GM12878 (cell line): ENCODE measurements around the gene SEMA3D. TPM values are rescaled to one million over a fixed set of nuclear protein-coding genes. Genes with fewer than 3 reads are reported as not detected.

ENCODE experiments used
- ATAC-seq: fragments of 200-7000 bp; cut with Tn5 transposase; 3 replicates; pipeline ENCODE4 v1.9.1; 2020; ENCODE audit warnings: mild to moderate bottlenecking, moderate library complexity
- BruUV-seq: library from RNA; stranded (reverse); fragments of 400-500 nt; replicated peaks from 2 replicates; lab custom pipeline; 2021; lab: Mats Ljungman, UMichigan
- CTCF ChIA-PET: fragments of 300-600 bp; sonication (Branson Sonifier 250); formaldehyde crosslinking; extraction: SDS; loops from one replicate; lab custom pipeline; 2021; ENCODE audit warnings: inconsistent platforms; lab: Yijun Ruan, JAX
- POLR2A ChIA-PET: fragments of 350-600 bp; formaldehyde crosslinking; extraction: SDS; loops from one replicate; lab custom pipeline; 2021; ENCODE audit warnings: inconsistent platforms; lab: Charles Lee
- RAD21 ChIA-PET: fragments of 300-600 bp; sonication (Branson Sonifier 250); formaldehyde crosslinking; loops from one replicate; lab custom pipeline; 2023; ENCODE audit warnings: antibody characterized with exemption; ENCODE audit not compliant: unreplicated experiment; lab: Charles Lee
- SMC1A ChIA-PET: fragments of 300-600 bp; sonication (Branson Sonifier 250); formaldehyde crosslinking; loops from one replicate; lab custom pipeline; 2023; ENCODE audit not compliant: unreplicated experiment, uncharacterized antibody; lab: Charles Lee
- DNase-seq: peaks from one replicate; pipeline ENCODE4 v3.0.0-alpha.2; 2011; ENCODE audit warnings: low read depth, low spot score
- FAIRE-seq: peaks from 3 replicates; lab custom pipeline; 2011; peaks lifted over from hg19 to GRCh38; lab: Jason Lieb, UNC
- H2AFZ ChIP-seq: 2 replicates; pipeline ENCODE4 v1.6.0; 2011; ENCODE audit warnings: low read depth, low read length, control low read depth; ENCODE audit not compliant: control insufficient read depth
- H3K27ac ChIP-seq: 2 replicates; pipeline ENCODE4 v1.5.1; 2011; ENCODE audit warnings: control low read depth; ENCODE audit not compliant: control insufficient read depth, insufficient read depth
- H3K27me3 ChIP-seq, 2 experiments: replicated peaks in 1 of 2; 2 replicates each; pipeline versions ENCODE4 v1.6.0 to v1.6.1; 2011; ENCODE audit warnings: low read length in 1 of 2; ENCODE audit not compliant: control insufficient read depth in 2 of 2, insufficient read depth in 2 of 2
- H3K36me3 ChIP-seq, 2 experiments: 2 replicates each; pipeline ENCODE4 v1.5.1; 2011; ENCODE audit warnings: low read length in 1 of 2; ENCODE audit not compliant: control insufficient read depth in 2 of 2, insufficient read depth in 2 of 2
- H3K4me1 ChIP-seq: 2 replicates; pipeline ENCODE4 v1.6.1; 2011; ENCODE audit warnings: mild to moderate bottlenecking, low read length, moderate library complexity, mixed read lengths; ENCODE audit not compliant: control insufficient read depth, insufficient read depth
- H3K4me2 ChIP-seq: 2 replicates; pipeline ENCODE4 v1.6.0; 2011; ENCODE audit warnings: control low read depth; ENCODE audit not compliant: control insufficient read depth, insufficient read depth
- H3K4me3 ChIP-seq: fragments of 200-600 bp; sonication (generic); 2 replicates; pipeline ENCODE4 v1.5.1; 2016
- H3K79me2 ChIP-seq: 2 replicates; pipeline ENCODE4 v1.6.0; 2011; ENCODE audit warnings: low read length; ENCODE audit not compliant: control insufficient read depth, insufficient read depth
- H3K9ac ChIP-seq: 2 replicates; pipeline ENCODE4 v1.8.0; 2011; ENCODE audit warnings: low read length, control low read depth, mixed read lengths; ENCODE audit not compliant: control insufficient read depth, insufficient read depth
- H3K9me3 ChIP-seq: replicated peaks from 3 replicates; pipeline ENCODE4 v1.5.1; 2011; ENCODE audit warnings: mild to moderate bottlenecking, low read length; ENCODE audit not compliant: control insufficient read depth, insufficient read depth
- H4K20me1 ChIP-seq: 2 replicates; pipeline ENCODE4 v1.6.0; 2011; ENCODE audit not compliant: control insufficient read depth, insufficient read depth
- ATF2 ChIP-seq: IDR thresholded peaks from 2 replicates; pipeline ENCODE4 v1.6.1; 2012; ENCODE audit warnings: low read length, inconsistent platforms
- CBFB ChIP-seq: IDR thresholded peaks from 2 replicates; pipeline ENCODE4 v1.6.1; 2016; ENCODE audit warnings: antibody characterized with exemption, low read depth
- E2F8 ChIP-seq: fragments of 450-650 bp; IDR thresholded peaks from 2 replicates; pipeline ENCODE4 v1.6.1; 2018; ENCODE audit warnings: mild to moderate bottlenecking, low read depth, moderate library complexity; ENCODE audit not compliant: partially characterized antibody
- HCFC1 ChIP-seq: fragments of 150-350 bp; IDR thresholded peaks from 2 replicates; pipeline ENCODE4 v1.6.1; 2014; ENCODE audit warnings: low read length
- NR2F1 ChIP-seq: fragments of 450-650 bp; conservative IDR thresholded peaks from 2 replicates; pipeline ENCODE4 v1.6.1; 2017; ENCODE audit warnings: mild to moderate bottlenecking
- RAD51 ChIP-seq: fragments of 450-650 bp; IDR thresholded peaks from 2 replicates; pipeline ENCODE4 v1.6.1; 2016; ENCODE audit warnings: moderate library complexity, mild to moderate bottlenecking, inconsistent platforms
- SUPT20H ChIP-seq: IDR thresholded peaks from 2 replicates; pipeline ENCODE4 v1.6.1; 2011; ENCODE audit warnings: low read depth, mild to moderate bottlenecking, low read length, moderate library complexity, borderline replicate concordance; ENCODE audit not compliant: control insufficient read depth
- TARDBP ChIP-seq: IDR thresholded peaks from 2 replicates; pipeline ENCODE4 v1.6.1; 2016; ENCODE audit warnings: borderline replicate concordance
- TCF7 ChIP-seq: IDR thresholded peaks from 2 replicates; pipeline ENCODE4 v1.6.1; 2014; ENCODE audit warnings: antibody characterized with exemption, borderline replicate concordance
- ZSCAN29 ChIP-seq: fragments of 450-650 bp; IDR thresholded peaks from 2 replicates; pipeline ENCODE4 v1.6.1; 2017; ENCODE audit warnings: mild to moderate bottlenecking, moderate library complexity
- WGBS: methylation state at CpG from one replicate; pipeline ENCODE4 v1.1.6; 2016; ENCODE audit warnings: low lambda C conversion rate; ENCODE audit not compliant: insufficient replicate concordance, insufficient coverage; ENCODE audit errors: missing lambda C conversion rate; 5-methylcytosine and 5-hydroxymethylcytosine counted together
- in situ Hi-C: fragments of 300-500 bp; cut with MboI; formaldehyde crosslinking; loops from 9 replicates; pipeline ENCODE4 v1.14.3; 2018; ENCODE audit warnings: mixed read lengths
- intact Hi-C: fragments of 100-400 bp; cut with micrococcal nuclease; formaldehyde crosslinking; loops from one replicate; pipeline ENCODE4 v1.14.2; 2022; ENCODE audit not compliant: unreplicated experiment
- polyA plus RNA-seq, 11 experiments: library from polyadenylated mRNA; depleted of rRNA in 4 of 11; unstranded in 6 of 11; stranded (reverse) in 5 of 11; fragments of >200 nt; fragmentation: Nextera tagmentation in 4 of 11; fragmentation: Illumina TruSeq in 1 of 11; extraction: Ambion mirVana in 4 of 11; extraction: Trizol in 1 of 11; gene quantifications; 1 replicate in 1 of 11; 2 replicates in 10 of 11; pipeline versions ENCODE4 v1.2.1 to v1.2.3, GENCODE V29; 2011 to 2016; ENCODE audit warnings: inconsistent platforms in 2 of 11, missing spikeins in 2 of 11, low read depth in 1 of 11
- total RNA-seq, 4 experiments: library from RNA; depleted of rRNA in 3 of 4; stranded (reverse); fragments of >200 nt in 3 of 4; fragmentation: Illumina TruSeq in 1 of 4; extraction: Trizol in 1 of 4; gene quantifications; 2 replicates each; pipeline versions ENCODE4 v1.2.1 to v1.2.3, GENCODE V29; 2013 to 2021
- TF ChIP-seq, protein P1 (sequence below): IDR thresholded peaks from 2 replicates; pipeline ENCODE4 v1.6.1; 2011; ENCODE audit warnings: borderline replicate concordance, low read depth, mild to moderate bottlenecking, moderate library complexity, low read length; ENCODE audit not compliant: insufficient read depth, poor library complexity, severe bottlenecking

Gene SEMA3D
- total and polyA plus RNA-seq, 10 of the 15 experiments (the other 5 are each of a cell fraction or from before 2014, with no cell fraction given) = 0.04 TPM; not detected in 9

- Histone ChIP-seq H3K27ac (no peak overlapping the region), H3K4me2 (no peak overlapping the region), H2AFZ (no peak overlapping the region), H3K9me3 (no peaks in the 10 kb centered on the region), H3K79me2 (no peaks in the 10 kb centered on the region), H3K36me3 (no peaks in the 10 kb centered on the region), H3K9ac (no peak overlapping the region), H3K4me1 (no peaks in the 10 kb centered on the region), H3K27me3 (no peaks in the 10 kb centered on the region), H3K4me3 (no peak overlapping the region), H4K20me1 (no peaks in the 10 kb centered on the region)
- WGBS = 44% methylated on average over 2 of the region's 2 CpGs
- ChIA-PET SMC1A (interaction anchor here (0.8 to 1.6 kb wide), 3 partner anchors 9 to 157 kb away, joined by 3 to 4 read pairs (median 4); no protein-coding TSS in a partner anchor), RAD21 (no interaction called here), CTCF (interaction anchor here (0.8 to 1.2 kb wide), 5 partner anchors 11 to 1137 kb away, joined by 3 to 4 read pairs (median 3); no protein-coding TSS in a partner anchor), POLR2A (no interaction called here)
- intact Hi-C loops (no loop called here), in situ Hi-C loops (no loop called here)
- no peak for FAIRE-seq
- TF ChIP-seq RAD51 (no peak), TCF7 (no peak), CBFB (no peak), TARDBP (no peak)
- no peak for ATAC-seq
- BruUV-seq = no TSS peak
- DNase-seq = no peak
Observed at GRCh38 chr7:84985073-84985784, 201.6 kb downstream of the SEMA3D start.

GRCh38 chr7:84982199-84982598, 204.7 kb downstream of the SEMA3D start:
- Histone ChIP-seq H3K4me2 (no peak overlapping the region), H3K27me3 (no peaks in the 10 kb centered on the region), H2AFZ (no peak overlapping the region), H3K9ac (no peak overlapping the region), H3K4me3 (no peak overlapping the region), H3K4me1 (no peaks in the 10 kb centered on the region), H3K9me3 (no peaks in the 10 kb centered on the region), H3K36me3 (no peaks in the 10 kb centered on the region), H3K79me2 (no peaks in the 10 kb centered on the region), H4K20me1 (no peaks in the 10 kb centered on the region), H3K27ac (no peak overlapping the region)
- CTCF ChIA-PET = interaction anchor here (1.2 kb wide), 1 partner anchor 16 kb away, joined by 3 read pairs; no protein-coding TSS in a partner anchor
- BruUV-seq = no TSS peak
- no peak for FAIRE-seq
- POLR2A ChIA-PET = no interaction called here
- no peak for ATAC-seq
- RAD21 ChIA-PET = no interaction called here
- SMC1A ChIA-PET = no interaction called here
- intact Hi-C loops = no loop called here
- DNase-seq = no peak
- in situ Hi-C loops = no loop called here
- no peak for TF ChIP-seq HCFC1
- TF ChIP-seq, protein P1, sequence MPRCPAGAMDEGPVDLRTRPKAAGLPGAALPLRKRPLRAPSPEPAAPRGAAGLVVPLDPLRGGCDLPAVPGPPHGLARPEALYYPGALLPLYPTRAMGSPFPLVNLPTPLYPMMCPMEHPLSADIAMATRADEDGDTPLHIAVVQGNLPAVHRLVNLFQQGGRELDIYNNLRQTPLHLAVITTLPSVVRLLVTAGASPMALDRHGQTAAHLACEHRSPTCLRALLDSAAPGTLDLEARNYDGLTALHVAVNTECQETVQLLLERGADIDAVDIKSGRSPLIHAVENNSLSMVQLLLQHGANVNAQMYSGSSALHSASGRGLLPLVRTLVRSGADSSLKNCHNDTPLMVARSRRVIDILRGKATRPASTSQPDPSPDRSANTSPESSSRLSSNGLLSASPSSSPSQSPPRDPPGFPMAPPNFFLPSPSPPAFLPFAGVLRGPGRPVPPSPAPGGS = no peak
- no peak for TF ChIP-seq E2F8
- no peak for TF ChIP-seq ATF2
- no peak for TF ChIP-seq ZSCAN29
- no peak for TF ChIP-seq NR2F1
- TF ChIP-seq SUPT20H = no peak
